ENCODE data around the gene TCTA.

Gene TCTA

GRCh38 chr3:49460956-49461355 lies 48.7 kb downstream of the TCTA start:
- DNase-seq (ENCODE audit: low spot score): no peak

DNA sequence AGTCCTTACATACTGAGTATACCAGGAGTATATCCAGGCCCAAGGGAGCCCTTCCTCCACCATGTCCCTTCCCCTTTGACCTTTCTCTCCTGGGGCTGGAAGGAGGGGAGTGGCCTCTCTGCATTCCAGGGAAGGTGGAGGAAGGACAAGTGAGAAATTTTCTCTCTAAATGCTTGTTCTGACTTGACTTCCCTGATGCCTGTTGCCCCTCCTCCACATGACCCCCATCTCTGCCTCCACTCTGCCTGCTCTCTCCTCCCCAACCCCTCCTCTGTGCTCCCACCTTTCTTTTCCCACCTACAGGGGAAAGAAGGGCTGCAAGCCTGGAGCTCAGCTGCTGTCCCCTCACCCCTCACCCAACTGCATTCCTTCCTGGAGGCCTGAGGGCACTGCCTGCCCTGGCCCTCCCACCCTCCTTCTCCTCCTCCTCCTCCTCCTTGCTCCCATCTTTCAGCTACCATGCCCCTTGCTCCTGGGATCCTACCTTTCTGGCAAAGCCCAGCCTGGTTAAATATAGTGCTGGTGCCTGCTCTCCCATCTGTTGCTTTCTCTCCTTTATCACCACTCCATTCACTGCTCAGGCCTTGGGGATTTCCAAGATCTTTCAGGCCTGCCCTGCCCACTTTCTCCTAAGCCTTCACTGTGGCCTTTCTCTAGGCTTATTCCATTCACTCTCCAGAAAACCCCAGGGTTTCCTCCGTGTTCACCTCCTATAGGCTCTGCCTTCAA lies 49.4 kb downstream of the TCTA start:
- DNase-seq (ENCODE audit: low spot score): no peak

DNA sequence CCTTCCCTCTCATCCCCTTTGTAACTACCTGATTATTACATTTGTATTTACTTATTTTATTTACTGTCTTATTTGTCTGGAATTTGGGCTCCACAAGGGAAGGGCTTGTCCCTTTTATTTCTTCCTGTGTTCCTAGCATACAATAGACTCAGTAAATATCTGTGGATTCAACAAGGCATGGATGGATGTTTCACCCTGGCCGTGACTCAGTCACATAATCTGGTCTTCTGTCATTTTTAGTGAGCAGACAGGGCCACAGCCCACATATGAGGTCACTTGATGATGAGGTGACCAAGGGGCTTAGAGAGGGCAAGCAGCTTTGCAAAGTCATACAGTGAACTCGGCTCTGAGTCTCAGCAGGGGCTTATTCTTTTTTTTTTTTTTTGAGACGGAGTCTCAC lies 50.0 kb downstream of the TCTA start:
- no peak for DNase-seq (ENCODE audit: low spot score)

- DNase-seq (ENCODE audit: low spot score): no peak
Observed at GRCh38 chr3:49465270-49466034, 53.2 kb downstream of the TCTA start.

Data from hematopoietic multipotent progenitor cell treated with erythropoietin and hydrocortisone succinate and interleukin-3 and kit ligand, for 17 days (in vitro differentiated cells).